ENCODE results near the gene U2AF2.
A peak's percentile ranks its signal among the peaks of the same experiment; 100 is the strongest.

GRCh38 chr19:55642153-55643002 is 12.5 kb upstream of the U2AF2 start:
- TF ChIP-seq POLR2A (IDR thresholded peaks at IDR 0.05) (peak in 2 of 4 donors; percentile 18 to 28), CTCF (IDR thresholded peaks at IDR 0.05) (no peak)

All from esophagus squamous epithelium (tissue), 4 donors.